T-helper 9 cell (primary cell): ENCODE measurements around the gene MSTO1.
"Not testable (repeated sequence)": the region's sequence is repeated elsewhere in the genome, so short reads cannot be mapped to it uniquely, and the experiment has no call there.

Experiments
- DNase-seq: peaks from one replicate; pipeline ENCODE4 v3.0.0-alpha.2; 2020

MSTO1 gene

DNA sequence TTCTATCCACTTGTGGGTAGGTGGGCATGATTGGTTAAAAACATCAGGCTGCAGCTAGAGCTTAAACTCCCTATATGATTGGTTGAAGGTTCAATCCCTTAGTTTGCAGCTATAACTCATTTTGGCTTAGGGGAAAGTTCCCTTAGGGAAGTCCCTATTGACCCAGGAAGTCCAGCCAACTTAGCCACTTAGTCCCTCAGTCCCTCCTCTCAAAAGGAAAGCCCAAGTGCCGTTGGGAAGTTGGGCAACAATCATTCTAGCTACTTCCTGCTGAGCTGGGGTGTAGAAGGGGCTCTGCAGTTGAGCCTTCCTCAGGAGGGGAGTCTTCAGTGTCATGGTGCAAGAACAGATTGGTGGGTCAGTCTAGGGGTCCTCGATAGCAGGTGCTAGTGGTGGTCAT lies 12.2 kb downstream of the MSTO1 start:
- DNase-seq, result no peak

DNA sequence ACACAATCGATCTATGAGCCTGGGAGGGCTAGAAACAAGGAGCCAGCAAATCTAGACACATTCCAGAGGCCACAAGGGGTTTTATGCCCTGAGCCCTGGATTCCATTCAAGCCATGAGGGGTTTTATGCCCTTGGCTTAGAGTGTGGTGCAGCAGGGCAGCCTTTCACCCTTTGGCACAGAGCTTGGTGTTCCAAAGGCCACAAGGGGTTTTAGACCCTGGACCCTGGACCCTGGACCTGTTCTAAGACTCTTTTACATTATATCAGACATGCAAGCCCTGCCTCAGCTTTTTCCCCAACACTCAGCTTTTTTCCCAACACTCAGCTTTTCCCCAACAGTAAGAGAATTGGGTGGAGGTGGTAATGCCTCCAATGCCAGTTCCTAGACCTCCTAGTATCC lies 13.3 kb downstream of the MSTO1 start:
- DNase-seq, result no peak

DNA sequence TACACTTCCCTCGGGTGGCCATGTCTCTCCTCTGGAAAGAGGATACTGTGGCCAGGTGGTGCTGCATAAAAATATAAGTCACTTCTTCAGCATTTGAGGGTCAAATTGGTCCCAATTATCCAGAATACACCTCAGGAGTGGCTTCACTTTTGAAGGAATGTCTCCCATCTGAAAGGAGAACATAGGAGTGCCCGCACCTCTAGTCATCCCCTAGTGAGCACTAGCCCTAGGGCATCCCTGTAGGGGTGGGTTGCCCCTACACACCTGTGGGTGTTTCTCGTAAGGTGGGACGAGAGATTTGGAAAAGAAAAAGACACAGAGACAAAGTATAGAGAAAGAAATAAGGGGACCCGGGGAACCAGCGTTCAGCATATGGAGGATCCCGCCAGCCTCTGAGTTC lies 16.4 kb downstream of the MSTO1 start:
- not testable (repeated sequence) for DNase-seq

DNA sequence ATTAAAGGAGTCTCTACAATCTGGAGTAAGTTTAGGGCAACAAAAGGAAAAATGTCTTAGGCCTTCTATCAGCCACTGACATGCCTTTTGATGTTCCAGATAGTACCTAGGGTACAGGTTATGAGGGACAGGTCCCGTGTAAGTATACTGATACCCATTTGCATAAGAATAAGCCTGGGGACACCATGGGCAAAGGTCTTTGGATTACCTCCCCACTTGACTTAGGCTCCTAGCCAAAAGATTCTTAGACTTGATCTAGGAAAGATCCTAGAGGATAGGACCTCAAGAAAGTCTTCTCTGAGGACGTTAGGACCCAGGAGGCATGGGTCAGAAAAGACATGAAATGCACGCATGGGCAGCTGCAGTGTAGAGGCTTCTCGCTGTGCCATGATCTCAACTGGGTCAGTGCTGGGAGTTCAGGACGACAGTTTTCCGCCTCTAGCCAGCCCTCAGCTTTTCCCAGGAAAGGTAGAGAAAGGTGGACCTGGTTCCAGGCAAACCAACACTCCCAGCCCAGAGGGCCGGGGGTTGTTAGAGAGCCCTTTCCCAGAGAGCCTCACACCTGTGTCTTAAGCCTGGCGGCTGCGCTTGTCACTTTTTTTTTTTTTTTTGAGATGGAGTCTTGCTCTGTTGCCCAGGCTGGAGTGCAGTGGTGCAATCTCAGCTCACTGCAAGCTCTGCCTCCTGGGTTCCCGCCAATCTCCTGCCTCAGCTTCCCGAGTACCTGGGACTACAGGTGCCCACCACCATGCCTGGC lies 26.6 kb downstream of the MSTO1 start:
- no peak for DNase-seq

DNA sequence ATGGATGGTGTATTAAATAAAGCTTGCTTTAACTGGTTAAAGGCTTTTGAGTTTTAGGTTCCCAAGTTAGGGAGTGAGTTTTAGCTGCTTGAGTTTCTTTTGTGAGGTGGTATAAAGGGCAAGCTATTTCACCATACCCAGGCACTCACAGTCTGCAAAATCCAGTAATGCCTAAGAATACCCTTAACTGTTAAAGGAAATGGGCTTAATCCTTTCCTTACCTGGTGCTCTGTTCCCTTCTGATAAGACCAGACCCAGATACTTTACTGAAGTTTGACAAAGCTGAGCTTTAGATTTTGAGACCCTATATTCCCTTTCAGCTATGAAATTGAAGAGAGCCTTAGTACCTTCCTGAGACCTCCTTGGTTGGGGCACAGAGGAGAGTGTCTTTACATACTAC lies 30.3 kb downstream of the MSTO1 start:
- no peak for DNase-seq

DNA sequence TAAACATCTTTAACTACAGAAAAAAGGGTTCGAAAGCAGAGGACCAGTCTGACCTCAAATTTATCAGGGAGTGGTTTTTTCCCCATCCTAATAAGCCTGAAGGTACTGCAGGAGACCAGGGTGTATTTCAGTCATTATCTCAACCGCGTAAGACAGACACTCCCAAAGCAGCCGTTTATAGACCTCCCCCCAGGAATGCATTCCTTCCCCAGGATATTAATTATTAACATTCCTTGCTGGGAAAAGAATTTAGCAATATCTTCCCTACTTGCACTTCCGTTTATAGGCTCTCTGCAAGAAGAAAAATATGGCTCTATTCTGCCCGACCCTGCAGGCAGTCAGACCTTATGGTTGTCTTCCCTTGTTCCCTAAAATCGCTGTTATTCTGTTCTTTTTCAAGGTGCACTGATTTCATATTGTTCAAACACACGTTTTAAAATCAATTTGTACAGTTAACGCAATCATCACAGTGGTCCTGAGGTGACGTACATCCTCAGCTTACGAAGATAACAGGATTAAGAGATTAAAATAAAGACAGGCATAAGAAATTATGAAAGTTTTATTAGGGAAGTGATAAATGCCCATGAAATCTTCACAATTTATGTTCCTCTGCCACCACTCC lies 32.7 kb downstream of the MSTO1 start:
- DNase-seq, result not testable (repeated sequence)

DNA sequence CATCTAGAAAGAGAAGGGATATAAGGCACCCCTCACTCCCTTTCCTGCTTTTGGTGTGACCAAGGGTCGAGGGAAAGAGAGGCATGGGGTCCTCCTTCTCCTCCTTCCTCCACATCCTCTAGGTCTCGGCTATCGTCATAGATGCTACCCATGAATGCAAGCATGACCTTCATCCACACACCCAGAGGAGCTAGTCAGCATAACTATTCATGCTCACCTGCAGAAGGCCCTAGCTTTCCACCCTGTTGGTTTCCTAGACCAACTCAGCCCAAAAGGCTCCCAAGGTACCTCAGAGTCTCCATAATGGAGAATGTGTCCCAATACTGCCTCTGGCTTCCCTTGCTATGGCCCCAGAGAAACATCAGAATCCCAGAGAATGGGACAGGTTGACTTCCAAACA lies 33.2 kb downstream of the MSTO1 start:
- no peak for DNase-seq

DNA sequence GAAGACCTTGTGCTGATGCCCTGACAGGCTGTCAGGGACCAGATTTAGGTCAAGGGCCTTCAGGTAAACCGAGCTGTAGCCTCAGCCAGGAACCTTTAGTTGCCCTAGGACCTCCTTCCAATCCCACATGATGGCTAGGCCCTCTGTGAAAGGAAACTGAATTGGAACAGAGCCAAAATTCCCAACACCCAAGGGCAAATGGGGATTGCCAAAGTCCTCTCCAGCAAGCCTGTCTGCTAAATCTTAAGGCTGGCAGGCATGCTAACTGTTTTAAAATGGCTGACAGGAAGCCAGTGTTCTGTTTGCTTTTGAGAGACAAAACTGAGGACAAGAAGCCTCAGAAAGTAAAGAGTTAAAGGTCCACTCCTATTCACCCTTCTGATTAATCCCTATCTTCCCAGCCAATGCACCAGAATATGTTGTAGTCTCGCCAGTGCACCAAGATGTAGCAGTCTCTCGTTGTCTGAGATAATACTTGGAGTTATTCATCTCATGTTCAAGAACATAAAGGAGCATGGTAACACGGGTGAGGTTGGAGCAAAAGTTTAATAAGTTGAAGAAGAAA lies 35.1 kb downstream of the MSTO1 start:
- DNase-seq, result no peak

DNA sequence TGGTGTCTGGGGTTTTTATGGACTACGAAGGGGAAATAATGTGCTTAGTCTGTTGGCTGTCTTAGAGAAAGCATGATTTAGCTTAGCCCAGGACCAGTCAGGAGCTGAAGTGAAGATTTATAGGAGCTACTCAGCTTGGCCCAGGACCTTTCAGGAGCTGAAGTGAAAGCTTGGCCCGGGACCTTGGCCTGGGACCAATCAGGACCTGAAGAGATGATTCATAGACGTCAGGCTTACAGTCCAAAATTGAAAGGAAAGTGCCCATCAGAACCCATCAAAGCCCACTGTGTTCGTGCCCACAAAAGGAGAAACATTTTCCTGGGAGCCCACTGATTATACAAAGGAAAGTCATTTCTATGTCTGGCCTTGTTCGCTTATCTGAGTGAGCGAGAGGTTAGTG lies 35.6 kb downstream of the MSTO1 start:
- no peak for DNase-seq

DNA sequence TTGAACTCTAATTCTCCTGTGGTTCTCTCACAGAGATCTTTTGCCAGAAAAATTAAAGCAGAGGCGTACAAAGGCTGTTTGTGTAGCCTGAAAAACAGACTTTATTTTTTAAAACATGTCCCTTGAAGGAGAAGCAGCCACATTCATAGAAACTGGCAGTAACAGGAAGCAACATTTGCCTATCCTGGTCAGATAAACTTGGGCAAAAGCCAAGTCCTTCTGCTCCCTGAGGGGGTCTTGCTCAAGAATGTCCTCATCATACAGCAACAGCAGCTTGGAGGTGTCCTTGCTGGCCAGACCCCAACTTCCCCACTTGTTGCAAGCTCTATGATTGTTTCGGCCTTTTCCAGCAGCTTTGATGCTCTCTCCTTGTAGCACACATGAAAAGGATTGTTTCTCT lies 36.3 kb downstream of the MSTO1 start:
- no peak for DNase-seq

DNA sequence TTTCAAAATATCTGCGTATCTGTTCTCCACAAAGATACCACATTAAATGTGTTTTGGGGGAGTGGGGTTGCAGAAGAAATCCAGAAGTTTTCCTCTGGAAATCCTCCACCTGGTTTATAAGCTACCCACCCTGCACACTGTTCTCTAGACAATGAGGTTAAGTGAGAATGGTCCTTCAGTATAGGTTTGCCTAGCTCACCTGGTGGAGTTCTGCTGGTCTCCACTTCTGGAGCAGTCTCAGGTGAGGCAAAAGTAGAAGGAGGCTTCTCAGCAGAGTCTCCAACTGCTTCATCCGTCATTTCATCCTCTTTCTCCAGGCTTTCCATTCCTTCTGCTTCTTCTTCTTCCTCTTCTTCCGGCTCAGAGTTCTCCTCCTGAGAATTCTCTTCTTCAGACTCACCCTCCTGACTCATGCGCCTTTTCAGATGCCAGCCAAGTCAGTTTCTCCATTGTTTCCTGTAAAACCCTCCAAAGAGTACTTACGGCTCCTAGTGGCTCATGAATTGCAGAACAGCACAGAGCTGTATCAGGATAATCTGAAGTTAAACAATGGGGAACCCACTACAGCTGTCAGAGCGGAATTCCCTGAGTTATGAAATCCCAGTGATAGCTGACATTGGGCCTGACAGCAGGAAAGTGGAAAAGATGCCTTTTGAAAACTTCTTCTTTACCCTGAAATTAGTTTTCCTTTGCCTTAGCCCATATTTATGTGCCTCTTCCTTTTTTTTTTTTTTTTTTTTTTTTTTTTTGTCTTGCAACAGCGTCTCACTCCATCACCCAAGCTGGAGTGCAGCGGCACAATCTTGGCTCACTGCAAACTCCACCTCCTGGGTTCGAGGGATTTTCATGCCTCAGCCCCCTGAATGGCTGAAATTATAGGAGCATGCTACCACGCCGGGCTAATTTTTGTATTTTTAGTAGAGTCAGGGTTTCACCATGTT lies 38.5 kb downstream of the MSTO1 start:
- no peak for DNase-seq

DNA sequence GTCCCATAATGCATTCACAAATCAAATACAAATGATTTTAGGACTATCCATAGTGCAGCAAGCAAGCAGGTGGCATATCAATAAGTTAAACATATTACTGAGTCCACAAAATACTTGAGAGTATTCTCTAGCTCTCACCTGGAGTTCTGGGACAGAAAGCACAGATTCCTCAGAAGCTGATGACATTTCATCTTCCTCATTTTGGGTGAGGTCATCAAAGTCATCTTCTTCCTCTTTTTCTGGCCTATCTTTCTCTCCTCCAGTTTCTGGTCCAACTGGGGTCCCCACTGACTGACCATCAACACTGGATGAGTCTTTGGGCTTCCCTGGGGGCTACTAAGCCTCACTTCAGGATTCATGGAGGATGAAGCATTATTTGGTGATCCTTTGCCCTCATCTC lies 39.7 kb downstream of the MSTO1 start:
- no peak for DNase-seq

DNA sequence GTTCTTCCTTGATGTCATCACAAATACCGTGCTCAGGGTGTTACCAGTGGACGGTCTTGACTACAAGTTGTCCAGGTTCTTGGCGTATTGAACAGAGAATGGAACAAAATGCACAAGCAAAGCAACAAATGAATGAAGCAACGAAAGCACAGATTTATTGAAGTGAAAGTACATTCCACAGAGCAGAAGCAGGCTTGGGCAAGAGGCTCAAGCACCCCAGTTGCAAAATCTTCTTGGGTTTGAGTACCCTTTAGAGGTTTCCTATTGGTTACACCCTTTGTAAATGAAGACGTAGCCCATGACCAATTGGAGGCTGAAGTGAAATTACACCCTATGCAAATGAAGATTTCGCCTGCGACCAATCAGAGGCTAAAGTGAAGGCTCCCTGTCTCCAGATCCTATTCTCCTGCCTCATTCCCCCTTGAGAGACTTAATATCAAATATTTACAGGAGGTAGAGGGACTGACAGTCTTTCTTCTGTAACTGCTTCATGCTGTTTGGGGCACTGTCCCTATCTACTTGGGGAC lies 40.3 kb downstream of the MSTO1 start:
- DNase-seq, result no peak

DNA sequence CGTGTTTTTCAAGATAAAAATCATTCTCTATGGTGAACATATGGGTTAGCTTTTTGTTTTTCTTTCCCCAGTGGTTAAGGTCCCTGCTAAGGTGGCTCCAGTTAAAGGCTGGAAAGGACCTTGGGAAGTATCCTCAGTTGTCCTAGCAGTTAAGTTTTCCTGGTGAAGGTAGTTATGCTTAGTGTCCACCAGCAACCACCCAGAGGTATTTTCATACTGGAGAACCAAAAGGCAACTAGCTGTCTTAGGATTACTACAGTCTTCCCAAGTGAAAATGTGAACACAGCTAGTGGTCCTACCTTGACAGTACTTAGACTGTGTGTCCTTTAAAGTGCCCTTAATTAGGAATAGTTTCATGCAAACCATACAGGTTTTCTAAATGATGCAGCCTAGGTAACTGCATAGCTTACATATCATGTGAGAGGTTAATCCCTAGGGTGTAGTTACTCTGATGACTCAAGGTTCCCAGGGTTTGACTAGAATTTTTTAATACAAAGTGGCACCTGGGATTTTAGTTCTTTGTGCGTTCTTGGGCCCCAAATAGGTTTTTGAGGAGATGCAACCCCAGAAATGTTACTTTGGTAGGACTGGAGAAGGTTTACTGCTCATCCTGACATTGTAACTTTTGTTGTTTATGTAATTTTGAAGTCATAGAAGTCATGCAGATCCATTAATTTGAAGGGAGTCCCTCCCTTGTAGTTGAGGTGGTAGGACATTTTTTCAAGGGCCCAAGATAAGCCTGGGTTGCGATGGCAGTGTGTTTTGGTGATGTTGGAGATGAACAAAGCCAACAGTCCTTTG lies 42.0 kb downstream of the MSTO1 start:
- no peak for DNase-seq

DNA sequence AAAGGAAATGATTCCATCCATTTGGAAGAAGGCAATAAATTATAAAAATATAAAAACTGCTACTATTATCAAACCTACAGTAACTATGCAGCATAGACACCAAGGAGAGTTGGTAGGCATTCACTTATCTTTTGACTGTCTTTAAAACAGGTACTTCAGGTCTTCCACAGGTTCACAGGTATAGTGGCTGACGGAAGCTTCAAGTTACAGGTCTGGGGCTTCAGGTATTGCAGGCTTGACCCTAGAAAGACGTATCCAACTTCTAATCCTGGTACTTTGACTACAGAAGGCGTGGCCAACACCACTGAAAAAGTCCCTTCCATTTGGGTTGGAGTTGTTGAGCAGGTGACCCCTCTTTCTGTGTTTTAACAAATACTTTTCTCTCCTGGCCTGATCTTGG lies 42.9 kb downstream of the MSTO1 start:
- no peak for DNase-seq

DNA sequence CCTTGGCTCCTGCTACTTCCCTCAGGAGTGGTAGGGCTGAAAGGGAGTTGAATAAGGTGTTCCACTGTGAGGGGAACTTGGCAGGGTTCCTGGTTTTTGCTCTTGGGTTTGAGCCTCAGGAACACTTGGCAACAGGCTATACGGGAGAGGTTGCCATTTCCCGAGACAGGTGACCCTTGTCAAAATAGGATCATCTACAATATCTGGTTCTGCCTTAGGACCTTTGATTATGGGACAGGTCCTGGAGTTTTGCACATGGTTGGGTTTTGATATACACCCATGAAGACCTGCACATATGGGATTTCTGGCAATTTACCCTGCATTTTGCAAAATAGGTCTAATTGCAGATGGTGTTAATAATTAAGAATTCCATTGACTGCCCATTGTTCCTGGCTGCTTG lies 47.4 kb downstream of the MSTO1 start:
- DNase-seq, result no peak

DNA sequence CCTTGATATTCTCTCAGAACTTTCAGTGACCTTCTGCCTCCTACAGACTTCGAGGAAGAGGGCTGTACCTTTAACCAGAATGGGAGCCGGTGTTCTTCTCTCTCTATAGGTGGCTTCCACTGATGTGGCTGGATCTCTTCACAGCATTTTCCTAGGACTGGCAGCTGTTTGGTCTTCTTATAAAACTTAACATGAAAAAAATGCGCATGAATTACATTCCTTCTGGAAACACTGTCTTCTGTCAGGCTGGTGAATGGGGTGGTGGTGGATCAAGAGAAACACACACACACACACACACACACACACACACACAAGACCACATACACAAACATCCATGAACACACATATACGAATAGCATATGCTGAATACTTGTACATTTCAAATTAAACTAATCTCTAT lies 51.2 kb downstream of the MSTO1 start:
- DNase-seq, result not testable (repeated sequence)
